ENCODE measurements around the gene AMER3. TPM values are rescaled to one million over a fixed set of nuclear protein-coding genes. Genes with fewer than 3 reads are reported as not detected.
A peak's percentile ranks its signal among the peaks of the same experiment; 100 is the strongest.

The AMER3 gene
- total and polyA plus RNA-seq, 2 experiments from 2014 or later, result 0.26 to 1.2 TPM

DNA sequence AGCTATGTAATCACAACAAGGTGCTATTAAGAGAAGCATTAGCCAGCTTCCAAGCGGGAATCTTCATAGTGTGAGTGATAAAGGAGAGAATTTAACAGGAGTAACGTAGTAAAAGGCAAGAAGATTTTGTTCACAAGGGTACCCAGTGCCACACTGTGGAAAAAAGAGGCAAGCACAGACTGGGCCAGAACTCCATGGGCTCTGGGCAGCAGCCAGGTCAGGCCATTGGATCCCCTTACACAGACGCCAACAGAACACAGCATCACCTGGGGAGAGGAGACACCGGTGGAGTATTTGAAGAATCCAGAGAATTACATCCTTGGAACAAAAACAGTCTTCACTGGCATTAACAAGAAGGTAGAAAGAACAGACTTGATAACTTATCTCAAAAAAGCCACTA, 21.2 kb downstream of the AMER3 start:
- TF ChIP-seq, protein P1, sequence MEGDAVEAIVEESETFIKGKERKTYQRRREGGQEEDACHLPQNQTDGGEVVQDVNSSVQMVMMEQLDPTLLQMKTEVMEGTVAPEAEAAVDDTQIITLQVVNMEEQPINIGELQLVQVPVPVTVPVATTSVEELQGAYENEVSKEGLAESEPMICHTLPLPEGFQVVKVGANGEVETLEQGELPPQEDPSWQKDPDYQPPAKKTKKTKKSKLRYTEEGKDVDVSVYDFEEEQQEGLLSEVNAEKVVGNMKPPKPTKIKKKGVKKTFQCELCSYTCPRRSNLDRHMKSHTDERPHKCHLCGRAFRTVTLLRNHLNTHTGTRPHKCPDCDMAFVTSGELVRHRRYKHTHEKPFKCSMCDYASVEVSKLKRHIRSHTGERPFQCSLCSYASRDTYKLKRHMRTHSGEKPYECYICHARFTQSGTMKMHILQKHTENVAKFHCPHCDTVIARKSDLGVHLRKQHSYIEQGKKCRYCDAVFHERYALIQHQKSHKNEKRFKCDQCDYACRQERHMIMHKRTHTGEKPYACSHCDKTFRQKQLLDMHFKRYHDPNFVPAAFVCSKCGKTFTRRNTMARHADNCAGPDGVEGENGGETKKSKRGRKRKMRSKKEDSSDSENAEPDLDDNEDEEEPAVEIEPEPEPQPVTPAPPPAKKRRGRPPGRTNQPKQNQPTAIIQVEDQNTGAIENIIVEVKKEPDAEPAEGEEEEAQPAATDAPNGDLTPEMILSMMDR (IDR thresholded peaks at IDR 0.05; ENCODE audit: low read depth, low read length), result no peak
- H3K36me3 ChIP-seq, result no peaks in the 10 kb centered on the region
- peak in 1 of 2 donors; percentile 30 for DNase-seq (ENCODE audit: low read depth in 1 of 2, low spot score in 1 of 2)

GRCh38 chr2:130778781-130779180, 23.4 kb downstream of the AMER3 start:
- TF ChIP-seq, protein P1 (IDR thresholded peaks at IDR 0.05; ENCODE audit: low read depth, low read length), result no peak
- Histone ChIP-seq H3K36me3 (no peaks in the 10 kb centered on the region), H3K27ac (no peak overlapping the region), H3K4me1 (ENCODE audit: low read depth) (no peaks in the 10 kb centered on the region), H3K27me3 (no peaks in the 10 kb centered on the region), H3K9me3 (ENCODE audit: low read depth) (no peaks in the 10 kb centered on the region), H3K4me3 (no peak overlapping the region)
- DNase-seq (ENCODE audit: low read depth in 1 of 2, low spot score in 1 of 2), result no peak

More for the DNA sequence above, 21.2 kb downstream of the AMER3 start:
- Histone ChIP-seq H3K4me3 (no peak overlapping the region), H3K9me3 (ENCODE audit: low read depth) (no peaks in the 10 kb centered on the region), H3K27ac (no peak overlapping the region), H3K27me3 (no peaks in the 10 kb centered on the region), H3K4me1 (ENCODE audit: low read depth) (no peaks in the 10 kb centered on the region)

DNA sequence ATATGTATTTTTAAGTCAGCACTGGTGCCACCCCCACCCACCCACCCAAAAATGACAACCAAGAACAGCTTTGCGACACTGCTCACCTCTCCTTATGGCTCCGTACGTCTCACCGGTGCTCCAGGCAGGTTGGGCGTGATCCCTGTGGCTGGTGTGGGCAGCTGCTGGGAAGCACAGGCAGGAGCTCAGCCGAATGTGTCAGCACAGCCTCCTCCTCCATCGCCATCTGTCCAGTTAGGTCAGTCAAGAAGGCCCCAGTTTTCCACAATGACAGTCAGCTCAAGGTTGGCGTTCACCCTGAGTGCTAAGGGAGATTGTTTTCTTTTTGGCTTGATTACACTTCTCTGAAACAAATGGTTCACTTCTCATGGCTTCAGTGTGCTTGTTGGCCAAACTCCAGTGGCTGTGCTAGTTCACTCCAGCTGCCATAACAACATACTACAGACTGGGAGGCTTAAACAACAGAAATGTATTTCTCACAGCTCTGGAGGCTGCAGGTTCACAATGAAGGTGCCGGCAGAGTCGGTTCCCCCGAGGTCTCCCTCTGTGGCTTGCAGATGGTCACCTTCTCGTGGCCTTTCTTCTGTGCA, 30.2 kb downstream of the AMER3 start:
- TF ChIP-seq, protein P1 (IDR thresholded peaks at IDR 0.05; ENCODE audit: low read depth, low read length), result no peak
- no peak overlapping the region for H3K27ac ChIP-seq

DNA sequence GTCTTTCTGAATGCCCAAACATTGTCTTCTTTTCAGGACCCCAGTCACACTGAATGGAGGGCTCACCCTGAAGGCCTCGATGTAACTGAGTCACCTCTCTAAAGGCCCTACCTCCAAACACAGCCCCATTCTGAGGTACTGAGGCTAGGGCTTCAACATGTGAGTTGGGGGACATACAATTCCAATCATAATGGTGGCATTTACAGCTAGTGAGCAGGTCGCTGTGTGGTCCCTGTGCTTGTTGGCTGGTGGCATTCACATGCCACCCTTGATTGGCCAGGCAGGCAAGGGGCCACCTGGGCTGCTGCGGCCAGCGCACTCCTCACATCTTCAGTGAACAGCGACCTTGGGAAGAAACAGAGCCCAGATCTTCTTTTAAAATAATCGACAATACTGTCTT, 30.7 kb downstream of the AMER3 start:
- no peaks in the 10 kb centered on the region for H3K4me1 ChIP-seq (ENCODE audit: low read depth)
- TF ChIP-seq, protein P1 (IDR thresholded peaks at IDR 0.05; ENCODE audit: low read depth, low read length), result no peak

More for the DNA sequence above, 30.2 kb downstream of the AMER3 start:
- H3K4me1 ChIP-seq (ENCODE audit: low read depth), result no peaks in the 10 kb centered on the region
- H3K27me3 ChIP-seq, result no peaks in the 10 kb centered on the region
- no peak for DNase-seq (ENCODE audit: low read depth in 1 of 2, low spot score in 1 of 2)
- no peaks in the 10 kb centered on the region for H3K36me3 ChIP-seq
- H3K4me3 ChIP-seq, result no peak overlapping the region
- no peaks in the 10 kb centered on the region for H3K9me3 ChIP-seq (ENCODE audit: low read depth)

GRCh38 chr2:130787841-130788240, 32.5 kb downstream of the AMER3 start:
- H3K36me3 ChIP-seq, result no peaks in the 10 kb centered on the region
- no peak for DNase-seq (ENCODE audit: low read depth in 1 of 2, low spot score in 1 of 2)
- H3K27me3 ChIP-seq, result no peaks in the 10 kb centered on the region
- TF ChIP-seq, protein P1 (IDR thresholded peaks at IDR 0.05; ENCODE audit: low read depth, low read length), result no peak
- no peaks in the 10 kb centered on the region for H3K4me1 ChIP-seq (ENCODE audit: low read depth)
- H3K4me3 ChIP-seq, result no peak overlapping the region
- no peaks in the 10 kb centered on the region for H3K9me3 ChIP-seq (ENCODE audit: low read depth)
- no peak overlapping the region for H3K27ac ChIP-seq

More for the DNA sequence above, 30.7 kb downstream of the AMER3 start:
- no peaks in the 10 kb centered on the region for H3K9me3 ChIP-seq (ENCODE audit: low read depth)
- H3K4me3 ChIP-seq, result no peak overlapping the region
- no peaks in the 10 kb centered on the region for H3K27me3 ChIP-seq
- H3K36me3 ChIP-seq, result no peaks in the 10 kb centered on the region
- no peak overlapping the region for H3K27ac ChIP-seq
- DNase-seq (ENCODE audit: low read depth in 1 of 2, low spot score in 1 of 2), result no peak
